Activated CD8-positive, alpha-beta memory T cell treated with anti-CD3 and anti-CD28 coated beads for 48 hours (primary cell): Measurements from ENCODE around the gene OR8B4.
"Not testable (repeated sequence)": the region's sequence is repeated elsewhere in the genome, so short reads cannot be mapped to it uniquely, and the experiment has no call there.

Experiments used
- DNase-seq, 3 experiments: peaks; one replicate each; pipeline ENCODE4 v3.0.0-alpha.2; 2020; ENCODE audit warnings: low read depth in 2 of 3, low spot score in 2 of 3

Gene OR8B4

DNA sequence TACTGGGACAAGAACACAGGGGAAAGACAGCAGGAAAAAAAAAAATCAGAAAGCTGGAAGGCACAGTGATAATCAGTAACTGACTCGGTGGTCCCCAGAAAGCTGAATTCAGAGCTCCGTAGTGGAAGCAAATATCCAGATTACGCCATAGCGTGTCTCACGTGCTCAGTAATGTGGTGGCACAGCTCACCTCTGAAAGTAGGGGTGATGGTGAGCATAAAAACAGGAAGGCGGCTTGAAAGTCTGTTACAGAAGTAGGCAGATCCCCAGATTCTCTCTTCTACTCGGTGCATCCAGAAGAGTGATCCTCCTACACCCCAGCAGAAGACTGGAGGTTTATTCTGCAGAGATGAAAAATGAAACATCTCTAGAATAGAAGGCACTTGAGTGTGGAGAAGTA is 14.8 kb downstream of the OR8B4 start:
- no peak for DNase-seq

DNA sequence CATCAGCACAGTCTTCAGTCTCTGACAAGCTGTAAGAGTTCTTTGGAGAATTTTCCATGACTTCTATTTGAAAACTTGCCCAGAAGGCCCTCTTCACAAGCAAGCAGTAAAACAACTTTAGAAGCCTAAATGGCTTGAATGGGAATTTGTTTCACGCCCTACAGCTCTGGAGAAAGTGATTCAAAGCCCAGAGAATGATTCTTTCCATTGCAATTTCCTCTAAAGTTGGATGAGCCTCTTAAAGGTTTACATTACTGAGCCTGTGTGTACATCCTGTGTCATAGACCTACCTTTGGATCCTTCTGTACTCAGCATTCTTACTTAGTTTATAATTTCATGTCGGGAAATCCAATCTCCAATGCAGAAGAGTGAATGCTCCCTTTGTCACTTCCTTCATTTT is 19.1 kb downstream of the OR8B4 start:
- DNase-seq = no peak

DNA sequence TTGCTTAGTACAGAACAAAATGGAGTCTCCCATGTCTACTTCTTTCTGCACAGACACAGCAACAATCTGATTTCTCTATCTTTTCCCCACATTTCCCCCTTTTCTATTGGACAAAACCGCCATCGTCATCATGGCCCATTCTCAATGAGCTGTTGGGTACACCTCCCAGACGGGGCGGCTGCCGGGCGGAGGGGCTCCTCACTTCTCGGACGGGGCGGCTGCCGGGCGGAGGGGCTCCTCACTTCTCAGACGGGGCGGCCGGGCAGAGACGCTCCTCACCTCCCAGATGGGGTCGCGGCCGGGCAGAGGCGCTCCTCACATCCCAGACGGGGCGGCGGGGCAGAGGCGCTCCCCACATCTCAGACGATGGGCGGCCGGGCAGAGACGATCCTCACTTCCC is 21.5 kb downstream of the OR8B4 start:
- DNase-seq = not testable (repeated sequence)

DNA sequence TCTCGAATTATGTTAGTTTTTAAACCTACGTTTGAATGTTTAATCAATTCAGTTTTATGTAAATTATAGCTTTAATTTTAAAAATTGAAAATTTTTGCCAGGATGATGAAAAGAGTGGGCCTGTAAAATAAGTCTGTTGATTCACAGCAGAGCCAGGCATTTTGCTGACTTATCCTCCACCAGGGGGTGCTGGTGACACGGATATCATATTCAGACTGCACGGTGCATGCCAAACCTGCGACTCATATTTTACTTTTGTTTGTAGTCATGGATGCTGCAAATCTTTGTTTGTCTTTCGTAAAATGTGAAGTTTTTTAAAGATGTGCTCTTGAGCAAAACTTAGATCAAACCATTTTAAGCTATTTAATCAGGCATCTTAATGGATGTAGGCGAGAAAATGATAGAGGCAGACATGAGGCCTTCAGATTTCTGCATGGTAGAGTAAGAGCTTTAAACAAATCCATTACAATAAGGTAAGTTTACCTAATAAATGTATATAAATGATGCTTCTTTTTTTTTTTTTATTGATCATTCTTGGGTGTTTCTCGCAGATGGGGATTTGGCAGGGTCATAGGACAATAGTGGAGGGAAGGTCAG is 22.2 kb downstream of the OR8B4 start:
- peak in 2 of 3 experiments; percentile 1 to 23 for DNase-seq

- DNase-seq = no peak
Observed at GRCh38 chr11:124398924-124399323, 25.7 kb downstream of the OR8B4 start, which contains the start of gene OR8B3. Gene OR8B3, minus strand, starts transcription at chr11:124399024. Its CDS starts 1,673 bp downstream, at chr11:124397351.

DNA sequence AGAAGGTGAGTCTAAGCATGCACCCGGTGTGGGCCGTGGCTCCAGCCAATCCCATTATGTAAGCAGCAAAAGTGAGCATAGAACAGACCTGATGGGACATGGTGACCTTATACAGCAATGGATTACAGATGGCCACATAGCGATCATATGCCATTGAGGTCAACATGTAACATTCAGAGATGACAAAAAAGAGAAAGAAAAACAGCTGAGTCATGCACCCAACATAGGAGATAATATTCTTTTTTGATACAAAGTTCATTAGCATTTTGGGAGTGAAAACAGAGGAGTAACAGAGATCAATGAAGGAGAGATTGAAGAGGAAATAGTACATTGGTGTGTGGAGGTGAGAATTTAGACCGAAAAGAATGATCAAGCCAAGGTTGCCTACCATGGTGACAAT is 27.8 kb downstream of the OR8B4 start:
- DNase-seq = not testable (repeated sequence)

DNA sequence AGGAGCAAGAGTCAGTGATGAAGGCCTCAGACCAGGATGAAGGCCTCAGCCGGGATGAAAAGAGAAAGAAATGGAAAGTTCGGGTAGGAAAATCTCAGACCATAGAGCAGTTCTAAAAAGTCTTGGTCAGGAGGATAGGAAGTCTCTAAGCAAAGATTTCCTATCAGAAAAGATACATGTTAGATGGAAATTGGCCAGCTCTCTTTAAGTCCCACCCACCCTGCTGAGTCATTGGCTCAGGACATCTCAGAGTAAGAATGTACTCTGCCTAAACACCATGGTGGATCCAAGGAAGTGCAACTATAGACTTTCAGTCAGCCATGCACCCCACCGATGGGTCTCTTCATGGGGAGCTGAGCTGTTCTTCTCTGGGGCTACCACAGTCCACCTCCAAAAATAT is 30.3 kb downstream of the OR8B4 start:
- no peak for DNase-seq

- DNase-seq = no peak
Observed at GRCh38 chr11:124384399-124384798, 40.3 kb downstream of the OR8B4 start, which contains the start of gene OR8B2. Gene OR8B2, minus strand, starts transcription at chr11:124384499. Its CDS starts 1,156 bp downstream, at chr11:124383343.

GRCh38 chr11:124382857-124383256 is 41.8 kb downstream of the OR8B4 start:
- not testable (repeated sequence) for DNase-seq

GRCh38 chr11:124380585-124380984 is 44.1 kb downstream of the OR8B4 start:
- no peak for DNase-seq

- no peak for DNase-seq
Observed at GRCh38 chr11:124376280-124376679, 48.4 kb downstream of the OR8B4 start.
